Astrocyte (in vitro differentiated cells and primary cell): ENCODE measurements around the gene SPIN2B.

Experiments
- CTCF ChIP-seq: IDR thresholded peaks from 2 replicates; pipeline ENCODE4 v1.5.1; 2011; ENCODE audit warnings: low read depth, mild to moderate bottlenecking, inconsistent platforms, low read length, moderate library complexity; ENCODE audit not compliant: insufficient read depth
- EZH2 ChIP-seq: IDR thresholded peaks from 2 replicates; pipeline ENCODE4 v1.6.1; 2012; ENCODE audit warnings: mild to moderate bottlenecking, low read length, inconsistent platforms; ENCODE audit not compliant: insufficient read depth

- TF ChIP-seq CTCF (no peak), EZH2 (no peak)
Measured at GRCh38 chrX:57070185-57070984, 51.0 kb downstream of the SPIN2B start.
